Measurements from ENCODE around the gene ACSS1. TPM values are rescaled to one million over a fixed set of nuclear protein-coding genes. Genes with fewer than 3 reads are reported as not detected.

The ACSS1 gene
- total and polyA plus RNA-seq, 8 donors, result 7.0 to 135 (median 35.8) TPM

DNA sequence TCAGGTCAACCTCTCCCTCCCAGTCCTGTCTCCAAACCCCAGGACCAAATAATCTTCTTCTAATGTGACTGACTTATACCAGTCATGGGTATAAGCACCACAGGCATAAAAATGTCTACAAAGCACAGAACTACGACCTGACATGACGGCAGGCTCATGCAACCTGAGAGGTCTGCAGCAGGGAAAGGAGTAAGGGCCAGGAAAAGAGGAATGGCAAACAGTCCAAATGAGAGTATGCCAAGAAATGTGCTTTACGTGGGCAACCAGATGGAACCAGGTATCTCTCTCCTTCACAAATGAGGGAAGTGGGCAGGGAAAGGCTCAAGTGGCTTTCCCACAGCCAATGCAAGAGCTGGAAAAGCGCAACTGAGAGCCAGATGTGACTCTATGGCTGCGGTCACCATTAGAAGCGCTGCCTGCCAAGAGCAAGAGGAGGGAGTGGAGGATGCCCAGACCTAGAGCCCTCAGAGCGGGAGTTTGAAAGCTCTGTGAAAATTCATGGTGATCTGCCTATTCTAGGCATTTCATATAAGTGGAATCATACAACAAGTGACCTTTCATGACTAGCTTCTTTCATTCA, 71.4 kb downstream of the ACSS1 start:
- Histone ChIP-seq H3K36me3 (peaks cover 15 to 24% (median 20%) of the 10 kb centered on the region in 4 donors), H3K4me3 (no peak overlapping the region), H3K27me3 (no peaks in the 10 kb centered on the region), H3K9me3 (no peaks in the 10 kb centered on the region), H3K4me1 (peaks cover 6 to 46% (median 17%) of the 10 kb centered on the region in 4 donors), H3K27ac (no peak overlapping the region)
- DNase-seq, result no peak
- TF ChIP-seq POLR2AphosphoS5 (IDR thresholded peaks at IDR 0.05), result no peak
- no peak for TF ChIP-seq EP300 (IDR thresholded peaks at IDR 0.05)
- TF ChIP-seq, protein P1, sequence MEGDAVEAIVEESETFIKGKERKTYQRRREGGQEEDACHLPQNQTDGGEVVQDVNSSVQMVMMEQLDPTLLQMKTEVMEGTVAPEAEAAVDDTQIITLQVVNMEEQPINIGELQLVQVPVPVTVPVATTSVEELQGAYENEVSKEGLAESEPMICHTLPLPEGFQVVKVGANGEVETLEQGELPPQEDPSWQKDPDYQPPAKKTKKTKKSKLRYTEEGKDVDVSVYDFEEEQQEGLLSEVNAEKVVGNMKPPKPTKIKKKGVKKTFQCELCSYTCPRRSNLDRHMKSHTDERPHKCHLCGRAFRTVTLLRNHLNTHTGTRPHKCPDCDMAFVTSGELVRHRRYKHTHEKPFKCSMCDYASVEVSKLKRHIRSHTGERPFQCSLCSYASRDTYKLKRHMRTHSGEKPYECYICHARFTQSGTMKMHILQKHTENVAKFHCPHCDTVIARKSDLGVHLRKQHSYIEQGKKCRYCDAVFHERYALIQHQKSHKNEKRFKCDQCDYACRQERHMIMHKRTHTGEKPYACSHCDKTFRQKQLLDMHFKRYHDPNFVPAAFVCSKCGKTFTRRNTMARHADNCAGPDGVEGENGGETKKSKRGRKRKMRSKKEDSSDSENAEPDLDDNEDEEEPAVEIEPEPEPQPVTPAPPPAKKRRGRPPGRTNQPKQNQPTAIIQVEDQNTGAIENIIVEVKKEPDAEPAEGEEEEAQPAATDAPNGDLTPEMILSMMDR (IDR thresholded peaks at IDR 0.05), result no peak
- no peak for TF ChIP-seq POLR2A (IDR thresholded peaks at IDR 0.05)
- 88 to 95% (median 92%) methylated on average over 7 of the region's 7 CpGs for WGBS, 5 donors
- intact Hi-C loops (cut with DNase I; ENCODE audit: low total_unique reads), result no loop called here

DNA sequence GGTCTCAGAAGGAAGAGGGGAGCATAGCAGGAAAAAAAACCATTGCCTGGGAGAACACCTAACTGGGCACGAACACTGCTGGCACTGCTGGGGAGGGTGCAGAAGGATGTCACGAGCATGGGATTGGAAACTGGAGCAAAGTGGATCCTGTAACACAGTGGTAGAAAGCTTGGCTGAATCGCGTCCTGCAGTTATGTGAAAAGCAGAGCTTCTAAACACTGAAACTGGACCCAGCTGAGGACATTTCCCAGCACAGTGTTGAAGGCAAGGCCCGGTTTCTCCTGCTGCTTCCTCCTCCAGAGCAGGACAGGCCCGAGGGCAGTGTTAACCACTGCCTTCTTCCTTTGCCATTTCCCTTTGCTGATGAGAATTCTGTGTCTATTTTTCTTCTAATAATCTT, 72.1 kb downstream of the ACSS1 start:
- no peak overlapping the region for H3K27ac ChIP-seq
- no peak overlapping the region for H3K4me3 ChIP-seq
- no peaks in the 10 kb centered on the region for H3K27me3 ChIP-seq
- WGBS, 5 donors, result 65 to 79% (median 68%) methylated on average over 6 of the region's 6 CpGs
- peaks cover 0 to 39% (median 10%) of the 10 kb centered on the region in 4 donors for H3K4me1 ChIP-seq
- no peaks in the 10 kb centered on the region for H3K9me3 ChIP-seq
- H3K36me3 ChIP-seq, result peaks cover 19 to 32% (median 27%) of the 10 kb centered on the region in 4 donors
- DNase-seq, result peak in 1 of 2 donors; percentile 24
- intact Hi-C loops (cut with DNase I; ENCODE audit: low total_unique reads), result no loop called here
- TF ChIP-seq, protein P1 (IDR thresholded peaks at IDR 0.05), result no peak
- no peak for TF ChIP-seq POLR2AphosphoS5 (IDR thresholded peaks at IDR 0.05)
- no peak for TF ChIP-seq EP300 (IDR thresholded peaks at IDR 0.05)
- no peak for TF ChIP-seq POLR2A (IDR thresholded peaks at IDR 0.05)

DNA sequence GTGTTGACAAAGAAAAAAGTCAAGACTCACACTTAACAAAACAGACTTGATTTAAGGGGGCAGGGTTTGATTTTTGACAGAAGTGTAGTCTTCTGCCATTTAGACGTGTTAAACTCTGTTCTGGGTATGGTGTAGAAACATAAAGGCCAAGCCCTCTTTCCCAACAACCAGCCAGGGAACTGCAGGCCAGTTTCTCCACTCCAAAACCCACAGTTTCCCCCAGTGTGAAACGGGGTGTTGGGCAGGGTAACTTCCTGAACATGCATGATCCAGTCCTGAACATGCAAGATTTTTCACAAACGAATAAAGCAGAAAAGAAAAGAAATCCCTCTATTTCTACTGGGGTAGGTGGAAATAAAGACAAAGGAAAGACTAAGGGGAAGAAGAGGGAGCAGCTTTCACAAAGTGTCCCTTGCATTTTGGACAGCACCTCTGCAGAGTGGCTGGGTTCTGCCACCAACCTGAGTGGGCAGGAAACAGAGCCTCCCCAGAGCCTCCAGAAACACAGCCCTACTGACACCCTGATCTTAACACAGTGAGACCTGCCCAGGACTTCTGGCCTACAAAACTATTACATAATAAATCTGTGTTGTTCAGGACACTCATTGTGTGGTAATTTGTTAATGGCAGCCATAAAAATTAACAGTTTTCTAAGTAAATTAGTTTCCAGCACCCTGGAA, 72.8 kb downstream of the ACSS1 start:
- whole genome bisulfite sequencing, 5 donors, result 62 to 78% (median 68%) methylated on average over 3 of the region's 3 CpGs
- Histone ChIP-seq H3K4me1 (peaks cover 0 to 32% (median 7%) of the 10 kb centered on the region in 4 donors), H3K9me3 (peaks cover 0 to 4% (median 0%) of the 10 kb centered on the region in 4 donors), H3K27me3 (no peaks in the 10 kb centered on the region), H3K27ac (no peak overlapping the region), H3K4me3 (no peak overlapping the region), H3K36me3 (peaks cover 22 to 39% (median 34%) of the 10 kb centered on the region in 4 donors)
- DNase-seq, result peak in 1 of 2 donors; percentile 23
- no peak for TF ChIP-seq POLR2A (IDR thresholded peaks at IDR 0.05)
- no peak for TF ChIP-seq POLR2AphosphoS5 (IDR thresholded peaks at IDR 0.05)
- no peak for TF ChIP-seq EP300 (IDR thresholded peaks at IDR 0.05)
- TF ChIP-seq, protein P1 (IDR thresholded peaks at IDR 0.05), result no peak
- intact Hi-C loops (cut with DNase I; ENCODE audit: low total_unique reads), result no loop called here

DNA sequence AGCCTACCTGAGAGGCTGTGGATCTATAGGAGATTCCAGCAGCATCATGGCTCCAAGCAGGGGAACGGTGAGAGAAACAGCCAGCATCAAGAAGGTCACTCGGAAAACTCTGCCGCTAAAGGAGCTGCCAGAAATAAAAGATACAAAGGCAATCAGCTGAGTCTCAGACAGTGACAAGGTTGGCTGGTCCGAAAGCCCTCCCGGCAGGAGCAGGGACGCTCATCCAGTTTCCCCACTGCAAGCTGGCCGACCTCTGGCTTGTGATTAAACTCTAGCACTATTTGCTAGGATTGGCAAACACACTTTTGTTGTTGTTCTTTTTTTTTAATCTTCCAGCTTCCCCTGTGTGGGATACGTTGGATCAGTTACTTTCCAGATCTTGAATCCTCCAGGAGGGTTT, 74.0 kb downstream of the ACSS1 start:
- no peak for TF ChIP-seq POLR2A (IDR thresholded peaks at IDR 0.05)
- TF ChIP-seq, protein P1 (IDR thresholded peaks at IDR 0.05), result no peak
- TF ChIP-seq EP300 (IDR thresholded peaks at IDR 0.05), result no peak
- no peak for TF ChIP-seq POLR2AphosphoS5 (IDR thresholded peaks at IDR 0.05)
- no peak overlapping the region for H3K27ac ChIP-seq
- no peak for DNase-seq
- H3K4me3 ChIP-seq, result no peak overlapping the region
- peaks cover 0 to 8% (median 0%) of the 10 kb centered on the region in 4 donors for H3K9me3 ChIP-seq
- H3K36me3 ChIP-seq, result peaks cover 27 to 47% (median 42%) of the 10 kb centered on the region in 4 donors
- WGBS, 5 donors, result 55 to 71% (median 58%) methylated on average over 8 of the region's 8 CpGs
- H3K4me1 ChIP-seq, result peaks cover 0 to 34% (median 7%) of the 10 kb centered on the region in 4 donors
- intact Hi-C loops (cut with DNase I; ENCODE audit: low total_unique reads), result no loop called here
- H3K27me3 ChIP-seq, result no peaks in the 10 kb centered on the region

Data from stomach (tissue), 9 donors.